Parathyroid adenoma (tissue), 2 donors: ENCODE results near the gene CFAP299.
"Not testable (repeated sequence)": the region's sequence is repeated elsewhere in the genome, so short reads cannot be mapped to it uniquely, and the experiment has no call there.

Source experiments
- H2AFZ ChIP-seq: fragments of 300-600 bp; sonication (generic); one replicate; pipeline ENCODE4 v1.7.0; 2017; ENCODE audit warnings: antibody characterized with exemption, mild to moderate bottlenecking
- H3K27ac ChIP-seq: fragments of 300-600 bp; sonication (generic); one replicate; pipeline ENCODE4 v1.7.0; 2017
- H3K27me3 ChIP-seq: fragments of 300-600 bp; sonication (generic); one replicate; pipeline ENCODE4 v1.7.0; 2017; ENCODE audit warnings: low read length; ENCODE audit not compliant: control insufficient read depth, insufficient read depth
- H3K36me3 ChIP-seq: fragments of 300-600 bp; sonication (generic); one replicate; pipeline ENCODE4 v1.7.0; 2017; ENCODE audit warnings: low read length; ENCODE audit not compliant: control insufficient read depth, insufficient read depth
- H3K4me1 ChIP-seq: fragments of 300-600 bp; sonication (generic); one replicate; pipeline ENCODE4 v1.7.0; 2017; ENCODE audit warnings: control low read depth
- H3K4me2 ChIP-seq: fragments of 300-600 bp; sonication (generic); one replicate; pipeline ENCODE4 v1.7.0; 2017; ENCODE audit warnings: low read length
- H3K4me3 ChIP-seq: fragments of 300-600 bp; sonication (generic); one replicate; pipeline ENCODE4 v1.7.0; 2017; ENCODE audit warnings: low read depth, low read length
- H3K79me2 ChIP-seq: fragments of 300-600 bp; sonication (generic); one replicate; pipeline ENCODE4 v1.7.0; 2017; ENCODE audit warnings: control low read depth
- H3K9ac ChIP-seq: fragments of 300-600 bp; sonication (generic); one replicate; pipeline ENCODE4 v1.7.0; 2017; ENCODE audit warnings: mild to moderate bottlenecking
- H3K9me3 ChIP-seq: fragments of 300-600 bp; sonication (generic); one replicate; pipeline ENCODE4 v1.7.0; 2017; ENCODE audit warnings: low read length; ENCODE audit not compliant: control insufficient read depth
- TF ChIP-seq, protein P1 (sequence below): fragments of 300-600 bp; sonication (generic); IDR thresholded peaks from one replicate; pipeline ENCODE4 v1.7.0; 2017; ENCODE audit warnings: antibody characterized with exemption, mild to moderate bottlenecking
- donor health status: primary hyperparathyroidism.

Gene CFAP299

DNA sequence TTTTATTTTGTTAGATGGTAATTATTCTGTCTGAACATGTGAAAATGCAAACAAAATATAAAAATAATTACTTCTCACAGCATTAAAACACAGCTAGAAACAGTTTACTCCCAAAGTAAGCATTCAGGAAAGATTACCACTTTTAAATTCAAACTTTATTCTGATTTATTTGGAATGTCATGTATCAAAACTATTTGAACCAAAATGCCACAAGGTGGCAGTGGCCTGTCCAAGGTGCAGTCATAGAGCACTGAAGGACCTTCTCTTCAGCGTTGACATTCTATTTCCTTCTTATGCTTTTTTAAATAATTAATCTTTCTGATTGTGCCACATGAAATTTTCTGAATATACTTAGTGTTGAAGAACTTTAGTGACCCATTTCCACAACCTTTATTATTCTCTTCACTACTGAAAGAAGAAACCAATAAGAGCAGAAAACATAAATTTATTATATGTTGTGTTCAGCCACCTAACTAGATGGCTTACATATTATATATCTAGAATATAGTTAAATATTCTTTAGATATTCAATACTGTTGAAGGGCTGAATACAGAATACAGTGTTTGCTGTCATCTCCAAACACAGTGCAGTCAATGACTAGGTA is 283.6 kb downstream of the CFAP299 start:
- H2AFZ ChIP-seq: no peak overlapping the region
- no peak overlapping the region for H3K27ac ChIP-seq
- no peaks in the 10 kb centered on the region for H3K4me1 ChIP-seq
- H3K4me3 ChIP-seq: no peak overlapping the region
- no peaks in the 10 kb centered on the region for H3K36me3 ChIP-seq
- no peak overlapping the region for H3K9ac ChIP-seq
- H3K4me2 ChIP-seq: no peak overlapping the region
- TF ChIP-seq, protein P1, sequence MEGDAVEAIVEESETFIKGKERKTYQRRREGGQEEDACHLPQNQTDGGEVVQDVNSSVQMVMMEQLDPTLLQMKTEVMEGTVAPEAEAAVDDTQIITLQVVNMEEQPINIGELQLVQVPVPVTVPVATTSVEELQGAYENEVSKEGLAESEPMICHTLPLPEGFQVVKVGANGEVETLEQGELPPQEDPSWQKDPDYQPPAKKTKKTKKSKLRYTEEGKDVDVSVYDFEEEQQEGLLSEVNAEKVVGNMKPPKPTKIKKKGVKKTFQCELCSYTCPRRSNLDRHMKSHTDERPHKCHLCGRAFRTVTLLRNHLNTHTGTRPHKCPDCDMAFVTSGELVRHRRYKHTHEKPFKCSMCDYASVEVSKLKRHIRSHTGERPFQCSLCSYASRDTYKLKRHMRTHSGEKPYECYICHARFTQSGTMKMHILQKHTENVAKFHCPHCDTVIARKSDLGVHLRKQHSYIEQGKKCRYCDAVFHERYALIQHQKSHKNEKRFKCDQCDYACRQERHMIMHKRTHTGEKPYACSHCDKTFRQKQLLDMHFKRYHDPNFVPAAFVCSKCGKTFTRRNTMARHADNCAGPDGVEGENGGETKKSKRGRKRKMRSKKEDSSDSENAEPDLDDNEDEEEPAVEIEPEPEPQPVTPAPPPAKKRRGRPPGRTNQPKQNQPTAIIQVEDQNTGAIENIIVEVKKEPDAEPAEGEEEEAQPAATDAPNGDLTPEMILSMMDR: no peak
- no peaks in the 10 kb centered on the region for H3K79me2 ChIP-seq
- H3K27me3 ChIP-seq: no peaks in the 10 kb centered on the region
- no peaks in the 10 kb centered on the region for H3K9me3 ChIP-seq

DNA sequence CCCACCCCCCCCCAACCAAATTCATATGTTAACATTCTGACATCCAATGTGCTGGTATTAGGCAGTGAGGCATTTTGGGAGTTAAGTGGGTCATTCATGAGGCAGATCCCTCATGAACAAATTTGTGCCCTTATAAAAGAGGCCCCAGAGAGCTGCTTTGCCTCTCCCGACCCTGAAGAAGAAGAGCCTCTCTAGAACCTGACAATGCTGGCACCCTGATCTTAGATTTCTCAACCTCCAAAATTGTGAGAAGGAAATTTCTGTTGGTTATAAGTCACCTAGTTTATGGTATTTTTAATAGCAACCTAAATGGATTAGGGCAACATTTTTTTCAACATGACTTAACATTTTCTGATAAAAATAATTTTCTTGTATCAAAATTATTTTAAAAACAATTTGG is 296.3 kb downstream of the CFAP299 start:
- Histone ChIP-seq H2AFZ (no peak overlapping the region), H3K4me1 (no peaks in the 10 kb centered on the region), H3K27me3 (no peaks in the 10 kb centered on the region)

DNA sequence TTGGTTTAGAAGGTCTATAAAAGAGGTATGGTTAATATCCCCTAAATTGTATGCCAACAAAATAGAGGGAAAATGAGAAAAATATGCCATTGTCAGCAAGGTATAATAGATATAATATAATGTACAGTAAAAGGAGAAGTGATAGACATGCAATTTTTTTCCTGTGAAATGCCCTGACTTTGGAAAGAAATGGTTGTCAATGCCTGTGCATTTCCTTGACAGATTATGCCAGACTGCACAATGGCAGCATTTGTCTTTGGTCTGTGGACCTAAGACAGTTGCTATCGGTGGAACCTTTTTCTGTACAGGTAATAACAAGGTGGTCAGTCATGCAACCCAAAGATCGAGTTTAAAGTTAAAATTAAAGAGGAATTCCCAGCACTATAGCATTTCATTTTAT is 301.7 kb downstream of the CFAP299 start:
- TF ChIP-seq, protein P1: no peak
- Histone ChIP-seq H3K36me3 (no peaks in the 10 kb centered on the region), H3K27ac (no peak overlapping the region), H3K4me2 (no peak overlapping the region), H3K4me1 (no peaks in the 10 kb centered on the region), H3K79me2 (no peaks in the 10 kb centered on the region), H2AFZ (no peak overlapping the region), H3K9ac (no peak overlapping the region), H3K9me3 (no peaks in the 10 kb centered on the region), H3K27me3 (no peaks in the 10 kb centered on the region), H3K4me3 (no peak overlapping the region)

More for the DNA sequence above, 296.3 kb downstream of the CFAP299 start:
- Histone ChIP-seq H3K4me3 (no peak overlapping the region), H3K79me2 (no peaks in the 10 kb centered on the region), H3K9me3 (no peaks in the 10 kb centered on the region), H3K36me3 (no peaks in the 10 kb centered on the region), H3K9ac (no peak overlapping the region), H3K27ac (no peak overlapping the region), H3K4me2 (no peak overlapping the region)
- TF ChIP-seq, protein P1: no peak

DNA sequence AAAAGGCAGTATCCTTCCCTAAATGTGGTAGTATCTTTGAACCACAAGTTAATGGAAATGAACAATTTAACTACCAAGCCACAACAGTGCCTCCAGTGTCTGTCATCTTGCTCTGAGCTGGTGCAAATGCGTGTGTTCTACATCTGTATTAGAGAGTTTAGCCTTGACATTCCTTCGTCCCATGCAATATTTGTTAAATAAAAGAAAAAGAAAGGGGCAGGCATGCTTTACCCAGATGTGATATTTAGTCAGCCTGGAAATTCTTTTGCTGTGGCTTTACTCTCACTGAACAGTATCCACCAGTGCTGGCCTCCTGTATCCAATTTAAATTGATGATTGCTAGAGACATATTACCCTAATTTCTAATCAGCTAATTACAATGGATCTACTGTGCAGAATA is 310.5 kb downstream of the CFAP299 start:
- no peak overlapping the region for H3K4me3 ChIP-seq
- H2AFZ ChIP-seq: no peak overlapping the region
- no peaks in the 10 kb centered on the region for H3K27me3 ChIP-seq
- H3K27ac ChIP-seq: no peak overlapping the region
- H3K4me1 ChIP-seq: no peaks in the 10 kb centered on the region
- H3K36me3 ChIP-seq: no peaks in the 10 kb centered on the region
- H3K4me2 ChIP-seq: no peak overlapping the region
- no peak overlapping the region for H3K9ac ChIP-seq
- TF ChIP-seq, protein P1: no peak
- H3K9me3 ChIP-seq: no peaks in the 10 kb centered on the region
- no peaks in the 10 kb centered on the region for H3K79me2 ChIP-seq

DNA sequence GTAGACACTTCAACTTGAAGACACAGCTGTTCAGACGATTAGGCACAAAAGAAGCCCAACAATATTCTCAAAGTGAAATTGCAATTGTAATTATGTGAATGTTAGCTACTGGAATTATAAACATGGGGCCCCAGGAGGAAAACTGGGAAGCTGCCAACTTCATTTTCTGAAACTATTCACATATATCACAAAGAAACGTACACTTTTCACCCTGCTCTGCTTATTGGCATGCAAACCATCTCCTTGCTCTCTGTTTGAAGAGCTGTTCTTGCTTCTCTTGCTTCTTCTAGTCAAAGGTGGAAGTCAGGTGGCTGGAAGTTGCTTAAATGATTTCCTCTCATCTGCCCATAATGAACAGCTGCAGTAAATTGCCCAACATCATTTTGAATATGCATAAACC is 320.1 kb downstream of the CFAP299 start:
- no peak overlapping the region for H3K9ac ChIP-seq
- H3K27ac ChIP-seq: no peak overlapping the region
- no peak overlapping the region for H3K4me3 ChIP-seq
- H3K4me1 ChIP-seq: no peaks in the 10 kb centered on the region
- no peaks in the 10 kb centered on the region for H3K27me3 ChIP-seq
- H2AFZ ChIP-seq: no peak overlapping the region
- TF ChIP-seq, protein P1: no peak
- H3K36me3 ChIP-seq: no peaks in the 10 kb centered on the region
- H3K79me2 ChIP-seq: no peaks in the 10 kb centered on the region
- H3K4me2 ChIP-seq: no peak overlapping the region
- no peaks in the 10 kb centered on the region for H3K9me3 ChIP-seq

DNA sequence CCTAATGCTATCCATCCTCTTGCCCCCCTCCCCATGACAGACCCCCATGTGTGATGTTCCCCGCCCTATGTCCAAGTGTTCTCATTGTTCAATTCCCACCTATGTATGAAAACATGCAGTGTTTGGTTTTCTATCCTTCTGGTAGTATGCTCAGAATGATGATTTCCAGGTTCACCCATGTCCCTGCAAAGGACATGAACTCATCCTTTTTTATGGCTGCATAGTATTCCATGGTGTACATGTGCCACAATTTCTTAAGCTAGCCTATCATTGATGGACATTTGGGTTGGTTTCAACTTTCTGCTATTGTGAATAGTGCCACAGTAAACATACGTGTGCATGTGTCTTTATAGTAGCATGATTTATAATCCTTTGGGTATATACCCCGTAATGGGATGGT is 334.6 kb downstream of the CFAP299 start:
- not testable (repeated sequence) for H3K27ac ChIP-seq, H3K9ac ChIP-seq

More for the DNA sequence above, 334.6 kb downstream of the CFAP299 start:
- not testable (repeated sequence) for H2AFZ ChIP-seq, H3K36me3 ChIP-seq, H3K27me3 ChIP-seq, H3K79me2 ChIP-seq, H3K4me3 ChIP-seq, H3K4me1 ChIP-seq, H3K4me2 ChIP-seq, H3K9me3 ChIP-seq
